Keratinocyte (primary cell): ENCODE results near the gene SRSF1. TPM values are rescaled to one million over a fixed set of nuclear protein-coding genes. Genes with fewer than 3 reads are reported as not detected.

Source experiments
- DNase-seq: peaks from one replicate; pipeline ENCODE4 v3.0.0-alpha.2; 2011; ENCODE audit warnings: low read depth, missing footprints, low spot score
- FAIRE-seq: peaks from 2 replicates; lab custom pipeline; 2011; peaks lifted over from hg19 to GRCh38; lab: Jason Lieb, UNC
- H2AFZ ChIP-seq: 2 replicates; pipeline ENCODE4 v1.6.0; 2012; ENCODE audit warnings: low read length, control low read depth, inconsistent platforms; ENCODE audit not compliant: control insufficient read depth
- H3K27ac ChIP-seq: 2 replicates; pipeline ENCODE4 v1.5.1; 2011; ENCODE audit warnings: low read length; ENCODE audit not compliant: control insufficient read depth, insufficient read depth
- H3K27me3 ChIP-seq: 3 replicates; pipeline ENCODE4 v1.6.0; 2011; ENCODE audit warnings: low read length; ENCODE audit not compliant: control insufficient read depth, insufficient read depth; ENCODE audit errors: extremely low read depth
- H3K36me3 ChIP-seq, 2 experiments: 2 replicates in 1 of 2; 3 replicates in 1 of 2; pipeline ENCODE4 v1.5.1; 2011; ENCODE audit warnings: low read length in 2 of 2, mild to moderate bottlenecking in 1 of 2; ENCODE audit not compliant: control insufficient read depth in 2 of 2, insufficient read depth in 2 of 2; ENCODE audit errors: extremely low read depth in 1 of 2
- H3K4me1 ChIP-seq: 3 replicates; pipeline ENCODE4 v1.5.1; 2011; ENCODE audit warnings: low read length; ENCODE audit not compliant: control insufficient read depth, insufficient read depth; ENCODE audit errors: extremely low read depth
- H3K4me2 ChIP-seq: 3 replicates; pipeline ENCODE4 v1.6.0; 2011; ENCODE audit warnings: low read depth, low read length; ENCODE audit not compliant: control insufficient read depth, insufficient read depth; ENCODE audit errors: extremely low read depth
- H3K4me3 ChIP-seq, 3 experiments: fragments of 200-600 bp in 1 of 3; sonication (generic) in 1 of 3; 2 replicates in 2 of 3; 3 replicates in 1 of 3; pipeline ENCODE4 v1.5.1; 2011 to 2016; ENCODE audit warnings: low read length in 3 of 3, mild to moderate bottlenecking in 3 of 3, control low read depth in 2 of 3, inconsistent platforms in 1 of 3, low read depth in 1 of 3, mixed read lengths in 1 of 3, mixed run types in 1 of 3, moderate library complexity in 1 of 3; ENCODE audit not compliant: control insufficient read depth in 2 of 3, insufficient read depth in 2 of 3; ENCODE audit errors: extremely low read depth in 1 of 3
- H3K79me2 ChIP-seq: 2 replicates; pipeline ENCODE4 v1.6.0; 2012; ENCODE audit warnings: low read length; ENCODE audit not compliant: control insufficient read depth, insufficient read depth
- H3K9ac ChIP-seq: 3 replicates; pipeline ENCODE4 v1.6.0; 2011; ENCODE audit warnings: low read length; ENCODE audit not compliant: control insufficient read depth, insufficient read depth; ENCODE audit errors: extremely low read depth
- H3K9me1 ChIP-seq: 3 replicates; pipeline ENCODE4 v1.6.0; 2011; ENCODE audit warnings: low read length; ENCODE audit not compliant: control insufficient read depth, insufficient read depth; ENCODE audit errors: extremely low read depth
- H3K9me3 ChIP-seq: 2 replicates; pipeline ENCODE4 v1.5.1; 2012; ENCODE audit warnings: low read depth, low read length; ENCODE audit not compliant: control insufficient read depth
- H4K20me1 ChIP-seq: 3 replicates; pipeline ENCODE4 v1.6.0; 2011; ENCODE audit warnings: low read length; ENCODE audit not compliant: control insufficient read depth, insufficient read depth; ENCODE audit errors: extremely low read depth
- EZH2 ChIP-seq: IDR thresholded peaks from one replicate; pipeline ENCODE4 v1.6.1; 2012; ENCODE audit warnings: inconsistent platforms, mild to moderate bottlenecking, low read length, moderate library complexity
- dilution Hi-C: fragments of 300-500 bp; cut with MboI; formaldehyde crosslinking; loops from one replicate; pipeline ENCODE4 v1.7.0; 2020; ENCODE audit warnings: low sequenced_read_pairs; ENCODE audit not compliant: extremely low pct_ligation_motif_present
- polyA plus RNA-seq, 5 experiments: library from polyadenylated mRNA; depleted of rRNA in 3 of 5; stranded (reverse) in 3 of 5; stranded (forward) in 1 of 5; unstranded in 1 of 5; fragments of >200 nt; gene quantifications; 1 replicate in 1 of 5; 2 replicates in 3 of 5; 3 replicates in 1 of 5; pipeline versions ENCODE4 v1.2.1 to v1.2.3, GENCODE V29; 2011 to 2012; ENCODE audit warnings: missing spikeins in 2 of 5, low read depth in 1 of 5, low replicate concordance in 1 of 5
- TF ChIP-seq, protein P1 (sequence below), 3 experiments: IDR thresholded peaks in 1 of 3; conservative IDR thresholded peaks in 1 of 3; optimal IDR thresholded peaks in 1 of 3; 2 replicates in 2 of 3; 3 replicates in 1 of 3; pipeline versions ENCODE3 to v1.5.1; 2011; ENCODE audit warnings: low read length in 3 of 3, mild to moderate bottlenecking in 3 of 3, moderate library complexity in 2 of 3, control low read depth in 1 of 3, inconsistent platforms in 1 of 3; ENCODE audit not compliant: insufficient read depth in 2 of 3; ENCODE audit errors: extremely low read depth in 1 of 3

Gene SRSF1
- polyA plus RNA-seq, 1 donor (not counting 4 experiments of a cell fraction or from before 2014, with no cell fraction given) = 272 TPM

DNA sequence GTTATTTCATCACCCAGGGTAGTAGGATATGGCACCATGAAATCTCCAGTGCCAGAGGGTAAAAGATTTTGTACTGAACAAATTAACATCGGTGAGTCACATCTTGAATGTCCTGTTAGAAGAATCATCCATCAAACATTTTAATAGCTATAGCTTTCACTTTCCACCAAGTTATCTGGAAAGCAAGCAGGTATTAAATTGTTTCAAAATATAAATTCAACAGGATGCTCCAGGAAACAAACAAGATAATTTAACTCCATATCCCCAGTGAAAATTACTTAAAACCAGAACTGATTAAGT, 21.4 kb downstream of the SRSF1 start:
- peaks cover 2% of the 10 kb centered on the region for H4K20me1 ChIP-seq
- peaks cover 27% of the 10 kb centered on the region for H3K4me1 ChIP-seq
- no peak for DNase-seq

GRCh38 chr17:57984936-57985674, 21.9 kb downstream of the SRSF1 start:
- Histone ChIP-seq H3K9ac (peak overlapping the region; percentile 30), H3K27me3 (no peaks in the 10 kb centered on the region), H3K4me1 (peaks cover 27% of the 10 kb centered on the region), H2AFZ (no peak overlapping the region), H3K4me3 (peak overlapping the region in 2 of 3 experiments; percentile 82 to 86), H3K79me2 (peaks cover 60% of the 10 kb centered on the region), H3K36me3 (peaks cover 9 to 21% of the 10 kb centered on the region in 2 experiments), H3K4me2 (peak overlapping the region; percentile 87), H3K9me1 (peaks cover 2% of the 10 kb centered on the region), H4K20me1 (peaks cover 2% of the 10 kb centered on the region), H3K27ac (peak overlapping the region; percentile 78), H3K9me3 (no peaks in the 10 kb centered on the region)
- DNase-seq (no peak), FAIRE-seq (no peak)
- dilution Hi-C loops = no loop called here
- TF ChIP-seq EZH2 = no peak
- TF ChIP-seq, protein P1, sequence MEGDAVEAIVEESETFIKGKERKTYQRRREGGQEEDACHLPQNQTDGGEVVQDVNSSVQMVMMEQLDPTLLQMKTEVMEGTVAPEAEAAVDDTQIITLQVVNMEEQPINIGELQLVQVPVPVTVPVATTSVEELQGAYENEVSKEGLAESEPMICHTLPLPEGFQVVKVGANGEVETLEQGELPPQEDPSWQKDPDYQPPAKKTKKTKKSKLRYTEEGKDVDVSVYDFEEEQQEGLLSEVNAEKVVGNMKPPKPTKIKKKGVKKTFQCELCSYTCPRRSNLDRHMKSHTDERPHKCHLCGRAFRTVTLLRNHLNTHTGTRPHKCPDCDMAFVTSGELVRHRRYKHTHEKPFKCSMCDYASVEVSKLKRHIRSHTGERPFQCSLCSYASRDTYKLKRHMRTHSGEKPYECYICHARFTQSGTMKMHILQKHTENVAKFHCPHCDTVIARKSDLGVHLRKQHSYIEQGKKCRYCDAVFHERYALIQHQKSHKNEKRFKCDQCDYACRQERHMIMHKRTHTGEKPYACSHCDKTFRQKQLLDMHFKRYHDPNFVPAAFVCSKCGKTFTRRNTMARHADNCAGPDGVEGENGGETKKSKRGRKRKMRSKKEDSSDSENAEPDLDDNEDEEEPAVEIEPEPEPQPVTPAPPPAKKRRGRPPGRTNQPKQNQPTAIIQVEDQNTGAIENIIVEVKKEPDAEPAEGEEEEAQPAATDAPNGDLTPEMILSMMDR (optimal IDR thresholded peaks at IDR 0.05 in 1 of 3, IDR thresholded peaks at IDR 0.05 in 1 of 3, conservative IDR thresholded peaks at IDR 0.05 in 1 of 3; ENCODE audit: extremely low read depth in 1 of 3, insufficient read depth in 2 of 3, low read length in 3 of 3) = no peak

More for the DNA sequence above, 21.4 kb downstream of the SRSF1 start:
- H2AFZ ChIP-seq = no peak overlapping the region
- peaks cover 2% of the 10 kb centered on the region for H3K9me1 ChIP-seq
- peak overlapping the region; percentile 87 for H3K4me2 ChIP-seq
- H3K4me3 ChIP-seq = peak overlapping the region in 2 of 3 experiments; percentile 82 to 86
- peak; percentile 67 for FAIRE-seq
- H3K27ac ChIP-seq = peak overlapping the region; percentile 78
- H3K79me2 ChIP-seq = peaks cover 58% of the 10 kb centered on the region
- H3K27me3 ChIP-seq = no peaks in the 10 kb centered on the region
- H3K9ac ChIP-seq = no peak overlapping the region
- peaks cover 6 to 19% of the 10 kb centered on the region in 2 experiments for H3K36me3 ChIP-seq
- no peaks in the 10 kb centered on the region for H3K9me3 ChIP-seq
- TF ChIP-seq EZH2 = no peak
- TF ChIP-seq, protein P1 (optimal IDR thresholded peaks at IDR 0.05 in 1 of 3, IDR thresholded peaks at IDR 0.05 in 1 of 3, conservative IDR thresholded peaks at IDR 0.05 in 1 of 3; ENCODE audit: extremely low read depth in 1 of 3, insufficient read depth in 2 of 3, low read length in 3 of 3) = no peak
- dilution Hi-C loops = no loop called here
